ENCODE measurements around the gene FAM161A. TPM values are rescaled to one million over a fixed set of nuclear protein-coding genes. Genes with fewer than 3 reads are reported as not detected.

FAM161A gene
- total RNA-seq, 5 donors from 2014 or later (not counting 1 experiment from before 2014, with no cell fraction given): 1.8 to 4.3 (median 4.0) TPM

GRCh38 chr2:61784643-61785042, 69.2 kb downstream of the FAM161A start:
- CTCF ChIA-PET: interaction anchor here in 1 of 2 donors (0.7 kb wide), 1 partner anchor 94 kb away, joined by 3 read pairs; no protein-coding TSS in a partner anchor
- H3K4me1 Mint-ChIP-seq: no peaks in the 10 kb centered on the region

GRCh38 chr2:61775956-61776570, 77.8 kb downstream of the FAM161A start:
- no peaks in the 10 kb centered on the region for H3K36me3 Mint-ChIP-seq
- H3K9me3 ChIP-seq: no peaks in the 10 kb centered on the region
- WGBS (ENCODE audit: insufficient coverage): 88% methylated on average over 6 of the region's 8 CpGs
- H3K4me3 Mint-ChIP-seq: no peak overlapping the region
- H3K4me1 Mint-ChIP-seq: no peaks in the 10 kb centered on the region
- no peak for ATAC-seq (replicated peaks in 1 of 4)
- peaks cover 0 to 8% (median 5%) of the 10 kb centered on the region in 3 donors for H3K9me3 Mint-ChIP-seq
- POLR2A ChIA-PET: interaction anchor here in 1 of 2 donors (0.6 kb wide), 1 partner anchor 24 kb away, joined by 3 read pairs; no protein-coding TSS in a partner anchor
- peaks cover 23 to 32% of the 10 kb centered on the region in 2 donors for H3K27me3 Mint-ChIP-seq
- H3K27me3 ChIP-seq (replicated peaks in 1 of 2; ENCODE audit: control insufficient read depth in 2 of 2, extremely low read depth in 1 of 2, insufficient read depth in 2 of 2, low read length in 1 of 2): peaks cover 0 to 25% of the 10 kb centered on the region in 2 experiments
- peak overlapping the region in 1 of 2 donors; percentile 31 for H3K27ac Mint-ChIP-seq
- no peak overlapping the region for H3K27ac ChIP-seq (ENCODE audit: low read length)
- no peak for DNase-seq
- H3K36me3 ChIP-seq (ENCODE audit: control insufficient read depth in 2 of 2, extremely low read depth in 1 of 2, insufficient read depth in 1 of 2, low read length in 1 of 2): no peaks in the 10 kb centered on the region
- H3K4me1 ChIP-seq (ENCODE audit: control insufficient read depth in 1 of 2, extremely low read depth in 1 of 2, insufficient read depth in 2 of 2, low read length in 2 of 2): no peaks in the 10 kb centered on the region
- H3K4me3 ChIP-seq (ENCODE audit: control insufficient read depth in 1 of 2, extremely low read depth in 1 of 2, low read length in 1 of 2): no peak overlapping the region
- CTCF ChIA-PET: no interaction called here

More at GRCh38 chr2:61784643-61785042, 69.2 kb downstream of the FAM161A start:
- H3K27ac ChIP-seq (ENCODE audit: low read length): no peak overlapping the region
- no peak overlapping the region for H3K27ac Mint-ChIP-seq
- H3K4me3 ChIP-seq (ENCODE audit: control insufficient read depth in 1 of 2, extremely low read depth in 1 of 2, low read length in 1 of 2): no peak overlapping the region
- no peaks in the 10 kb centered on the region for H3K36me3 ChIP-seq (ENCODE audit: control insufficient read depth in 2 of 2, extremely low read depth in 1 of 2, insufficient read depth in 1 of 2, low read length in 1 of 2)
- DNase-seq (no peak), ATAC-seq (replicated peaks in 1 of 4) (no peak)
- no peak overlapping the region for H3K4me3 Mint-ChIP-seq
- H3K27me3 ChIP-seq (replicated peaks in 1 of 2; ENCODE audit: control insufficient read depth in 2 of 2, extremely low read depth in 1 of 2, insufficient read depth in 2 of 2, low read length in 1 of 2): peaks cover 0 to 4% of the 10 kb centered on the region in 2 experiments
- POLR2A ChIA-PET: no interaction called here
- H3K36me3 Mint-ChIP-seq: no peaks in the 10 kb centered on the region
- H3K9me3 Mint-ChIP-seq: peaks cover 0 to 8% (median 5%) of the 10 kb centered on the region in 3 donors
- H3K4me1 ChIP-seq (ENCODE audit: control insufficient read depth in 1 of 2, extremely low read depth in 1 of 2, insufficient read depth in 2 of 2, low read length in 2 of 2): no peaks in the 10 kb centered on the region
- peaks cover 8 to 13% of the 10 kb centered on the region in 2 donors for H3K27me3 Mint-ChIP-seq
- 100% methylated on average over 1 of the region's 4 CpGs for WGBS (ENCODE audit: insufficient coverage)
- no peaks in the 10 kb centered on the region for H3K9me3 ChIP-seq

Other genes starting within 250 kb of the FAM161A start
- 100 to 1,000 TPM in 2 of 5 donors, 10 to 100 TPM in 3; 85.7 to 112 (median 95.0) TPM for gene CCT4, start 34.6 kb upstream of the FAM161A start, total RNA-seq
- gene COMMD1, start 51.6 kb upstream of the FAM161A start, total RNA-seq: 10 to 100 TPM; 18.2 to 23.8 (median 19.6) TPM